Activated naive CD8-positive, alpha-beta T cell treated with anti-CD3 and anti-CD28 coated beads, Interleukin-2, amount 50 U/mL, for 24 hours (primary cell): ENCODE measurements around the gene FER.

ENCODE experiments used
- ATAC-seq: fragments of 150-1000 bp; cut with Tn5 transposase; one replicate; pipeline ENCODE4 v1.10.0; 2021
- DNase-seq: peaks from one replicate; pipeline ENCODE4 v3.0.0; 2021
- H3K27ac Mint-ChIP-seq: one replicate; pipeline ENCODE4 v1.8.0; 2021; ENCODE audit warnings: mild to moderate bottlenecking, mixed read lengths
- H3K27me3 Mint-ChIP-seq: one replicate; pipeline ENCODE4 v1.8.0; 2021; ENCODE audit warnings: mixed read lengths
- H3K36me3 Mint-ChIP-seq: one replicate; pipeline ENCODE4 v1.8.0; 2021; ENCODE audit warnings: low read depth, mixed read lengths
- H3K4me1 Mint-ChIP-seq: one replicate; pipeline ENCODE4 v1.8.0; 2021; ENCODE audit warnings: mixed read lengths
- H3K4me3 Mint-ChIP-seq: one replicate; pipeline ENCODE4 v1.8.0; 2021; ENCODE audit warnings: mild to moderate bottlenecking, moderate library complexity, mixed read lengths
- H3K9me3 Mint-ChIP-seq: one replicate; pipeline ENCODE4 v1.8.0; 2021; ENCODE audit warnings: mixed read lengths

Gene FER

GRCh38 chr5:108730617-108731340, 16.9 kb upstream of the FER start:
- Mint-ChIP-seq H3K36me3 (peaks cover 2% of the 10 kb centered on the region), H3K27ac (no peak overlapping the region), H3K4me3 (no peak overlapping the region), H3K4me1 (peaks cover 37% of the 10 kb centered on the region), H3K27me3 (peaks cover 44% of the 10 kb centered on the region), H3K9me3 (no peaks in the 10 kb centered on the region)
- ATAC-seq (no peak), DNase-seq (no peak)

GRCh38 chr5:108735790-108736189, 11.9 kb upstream of the FER start:
- H3K4me1 Mint-ChIP-seq: peaks cover under 1% of the 10 kb centered on the region
- H3K36me3 Mint-ChIP-seq: no peaks in the 10 kb centered on the region
- H3K9me3 Mint-ChIP-seq: no peaks in the 10 kb centered on the region
- ATAC-seq (no peak), DNase-seq (no peak)
- H3K27me3 Mint-ChIP-seq: peaks cover 28% of the 10 kb centered on the region
- no peak overlapping the region for H3K27ac Mint-ChIP-seq
- H3K4me3 Mint-ChIP-seq: no peak overlapping the region

- H3K27ac Mint-ChIP-seq: no peak overlapping the region
- H3K4me1 Mint-ChIP-seq: no peaks in the 10 kb centered on the region
- H3K9me3 Mint-ChIP-seq: no peaks in the 10 kb centered on the region
- H3K4me3 Mint-ChIP-seq: no peak overlapping the region
- no peaks in the 10 kb centered on the region for H3K36me3 Mint-ChIP-seq
- peaks cover 27% of the 10 kb centered on the region for H3K27me3 Mint-ChIP-seq
- ATAC-seq: no peak
- DNase-seq: no peak
Observed at GRCh38 chr5:108736855-108737254, 10.8 kb upstream of the FER start.

- Mint-ChIP-seq H3K9me3 (no peaks in the 10 kb centered on the region), H3K27ac (no peak overlapping the region), H3K4me1 (no peaks in the 10 kb centered on the region), H3K36me3 (no peaks in the 10 kb centered on the region), H3K27me3 (peaks cover 18% of the 10 kb centered on the region), H3K4me3 (no peak overlapping the region)
- ATAC-seq (no peak), DNase-seq (no peak)
Observed at GRCh38 chr5:108739376-108739775, 8.3 kb upstream of the FER start.

GRCh38 chr5:108739906-108740305, 7.8 kb upstream of the FER start:
- DNase-seq: no peak
- no peaks in the 10 kb centered on the region for H3K4me1 Mint-ChIP-seq
- H3K4me3 Mint-ChIP-seq: no peak overlapping the region
- H3K27ac Mint-ChIP-seq: no peak overlapping the region
- H3K9me3 Mint-ChIP-seq: no peaks in the 10 kb centered on the region
- H3K27me3 Mint-ChIP-seq: peaks cover 18% of the 10 kb centered on the region
- no peak for ATAC-seq
- no peaks in the 10 kb centered on the region for H3K36me3 Mint-ChIP-seq

GRCh38 chr5:108743319-108743718, 4.4 kb upstream of the FER start:
- Mint-ChIP-seq H3K27ac (no peak overlapping the region), H3K4me3 (no peak overlapping the region)

GRCh38 chr5:108743846-108744245, 3.9 kb upstream of the FER start:
- Mint-ChIP-seq H3K27me3 (peaks cover 10% of the 10 kb centered on the region), H3K4me3 (no peak overlapping the region), H3K27ac (no peak overlapping the region), H3K4me1 (peaks cover 12% of the 10 kb centered on the region), H3K9me3 (no peaks in the 10 kb centered on the region), H3K36me3 (no peaks in the 10 kb centered on the region)
- DNase-seq (no peak), ATAC-seq (no peak)

More at GRCh38 chr5:108743319-108743718, 4.4 kb upstream of the FER start:
- peaks cover 12% of the 10 kb centered on the region for H3K4me1 Mint-ChIP-seq
- ATAC-seq (no peak), DNase-seq (no peak)
- H3K9me3 Mint-ChIP-seq: no peaks in the 10 kb centered on the region
- peaks cover 10% of the 10 kb centered on the region for H3K27me3 Mint-ChIP-seq
- H3K36me3 Mint-ChIP-seq: no peaks in the 10 kb centered on the region

- no peaks in the 10 kb centered on the region for H3K9me3 Mint-ChIP-seq
Observed at GRCh38 chr5:108747111-108747773, 455 bp upstream of the FER start.

GRCh38 chr5:108748401-108749127, 867 bp downstream of the FER start:
- H3K36me3 Mint-ChIP-seq: no peaks in the 10 kb centered on the region
- peak overlapping the region; percentile 89 for H3K4me3 Mint-ChIP-seq
- H3K27me3 Mint-ChIP-seq: peaks cover 2% of the 10 kb centered on the region
- no peaks in the 10 kb centered on the region for H3K9me3 Mint-ChIP-seq
- H3K4me1 Mint-ChIP-seq: peaks cover 19% of the 10 kb centered on the region
- DNase-seq (peak; percentile 95), ATAC-seq (peak; percentile 97)
- H3K27ac Mint-ChIP-seq: peak overlapping the region; percentile 92

More at GRCh38 chr5:108747111-108747773, 455 bp upstream of the FER start:
- DNase-seq (no peak), ATAC-seq (no peak)
- Mint-ChIP-seq H3K4me3 (peak overlapping the region; percentile 89), H3K27me3 (peaks cover 2% of the 10 kb centered on the region), H3K4me1 (peaks cover 18% of the 10 kb centered on the region), H3K36me3 (no peaks in the 10 kb centered on the region), H3K27ac (peak overlapping the region; percentile 92)

GRCh38 chr5:108749128-108749861, 1.6 kb downstream of the FER start:
- Mint-ChIP-seq H3K27me3 (peaks cover 2% of the 10 kb centered on the region), H3K27ac (peak overlapping the region; percentile 75), H3K4me1 (peaks cover 25% of the 10 kb centered on the region), H3K36me3 (no peaks in the 10 kb centered on the region), H3K4me3 (peak overlapping the region; percentile 89), H3K9me3 (no peaks in the 10 kb centered on the region)
- ATAC-seq: peak; percentile 8
- peak; percentile 59 for DNase-seq

GRCh38 chr5:108753331-108753730, 5.6 kb downstream of the FER start:
- no peaks in the 10 kb centered on the region for H3K36me3 Mint-ChIP-seq
- peaks cover 13% of the 10 kb centered on the region for H3K4me1 Mint-ChIP-seq
- ATAC-seq (no peak), DNase-seq (no peak)
- no peak overlapping the region for H3K27ac Mint-ChIP-seq
- H3K4me3 Mint-ChIP-seq: no peak overlapping the region
- no peaks in the 10 kb centered on the region for H3K27me3 Mint-ChIP-seq
- H3K9me3 Mint-ChIP-seq: no peaks in the 10 kb centered on the region

GRCh38 chr5:108753877-108754276, 6.2 kb downstream of the FER start:
- Mint-ChIP-seq H3K4me1 (peaks cover 13% of the 10 kb centered on the region), H3K9me3 (no peaks in the 10 kb centered on the region), H3K4me3 (no peak overlapping the region), H3K36me3 (no peaks in the 10 kb centered on the region), H3K27ac (peak overlapping the region; percentile 17), H3K27me3 (no peaks in the 10 kb centered on the region)
- no peak for DNase-seq
- peak; percentile 34 for ATAC-seq

GRCh38 chr5:108760512-108760911, 12.8 kb downstream of the FER start:
- H3K27ac Mint-ChIP-seq: no peak overlapping the region
- peaks cover 17% of the 10 kb centered on the region for H3K4me1 Mint-ChIP-seq
- ATAC-seq (no peak), DNase-seq (no peak)
- no peaks in the 10 kb centered on the region for H3K27me3 Mint-ChIP-seq
- peaks cover 3% of the 10 kb centered on the region for H3K9me3 Mint-ChIP-seq
- peaks cover 2% of the 10 kb centered on the region for H3K36me3 Mint-ChIP-seq
- H3K4me3 Mint-ChIP-seq: no peak overlapping the region

GRCh38 chr5:108762660-108763059, 15.0 kb downstream of the FER start:
- ATAC-seq (no peak), DNase-seq (no peak)
- Mint-ChIP-seq H3K9me3 (peaks cover 3% of the 10 kb centered on the region), H3K27me3 (no peaks in the 10 kb centered on the region), H3K4me1 (peaks cover 17% of the 10 kb centered on the region), H3K36me3 (peaks cover 2% of the 10 kb centered on the region), H3K4me3 (no peak overlapping the region), H3K27ac (no peak overlapping the region)
